Stimulated activated naive CD8-positive, alpha-beta T cell treated with anti-CD3 and anti-CD28 coated beads, Interleukin-15, Interleukin-2, amounts not matched to agents 100 ng/mL and 50 ng/mL, for 24 hours (primary cell): ENCODE measurements around the gene METTL9.
"Not testable (repeated sequence)": the region's sequence is repeated elsewhere in the genome, so short reads cannot be mapped to it uniquely, and the experiment has no call there.

Experiments used
- H3K27ac Mint-ChIP-seq: one replicate; pipeline ENCODE4 v1.8.0; 2021; ENCODE audit warnings: mild to moderate bottlenecking, mixed read lengths
- H3K27me3 Mint-ChIP-seq: one replicate; pipeline ENCODE4 v1.8.0; 2021; ENCODE audit warnings: mixed read lengths
- H3K36me3 Mint-ChIP-seq: one replicate; pipeline ENCODE4 v1.8.0; 2021; ENCODE audit warnings: low read depth, mixed read lengths
- H3K4me1 Mint-ChIP-seq: one replicate; pipeline ENCODE4 v1.8.0; 2021; ENCODE audit warnings: low read depth, mixed read lengths
- H3K4me3 Mint-ChIP-seq: one replicate; pipeline ENCODE4 v1.8.0; 2021; ENCODE audit warnings: mild to moderate bottlenecking, mixed read lengths
- H3K9me3 Mint-ChIP-seq: one replicate; pipeline ENCODE4 v1.8.0; 2021; ENCODE audit warnings: mixed read lengths

METTL9 gene

GRCh38 chr16:21647562-21648164 is 48.3 kb downstream of the METTL9 start:
- Mint-ChIP-seq H3K36me3 (no peaks in the 10 kb centered on the region), H3K9me3 (no peaks in the 10 kb centered on the region), H3K4me1 (peaks cover 68% of the 10 kb centered on the region), H3K27ac (peak overlapping the region; percentile 91), H3K4me3 (peak overlapping the region; percentile 48), H3K27me3 (no peaks in the 10 kb centered on the region)

GRCh38 chr16:21649826-21650406 is 50.5 kb downstream of the METTL9 start:
- H3K27me3 Mint-ChIP-seq, H3K27ac Mint-ChIP-seq, H3K4me3 Mint-ChIP-seq, H3K36me3 Mint-ChIP-seq, H3K9me3 Mint-ChIP-seq: not testable (repeated sequence)
- H3K4me1 Mint-ChIP-seq: peaks cover 71% of the 10 kb centered on the region

- H3K27me3 Mint-ChIP-seq: no peaks in the 10 kb centered on the region
- H3K36me3 Mint-ChIP-seq: peaks cover 7% of the 10 kb centered on the region
- no peak overlapping the region for H3K27ac Mint-ChIP-seq
- H3K4me3 Mint-ChIP-seq: no peak overlapping the region
- H3K9me3 Mint-ChIP-seq: no peaks in the 10 kb centered on the region
- H3K4me1 Mint-ChIP-seq: peaks cover 65% of the 10 kb centered on the region
Observed at GRCh38 chr16:21650521-21650920, 51.1 kb downstream of the METTL9 start.

- H3K27ac Mint-ChIP-seq: no peak overlapping the region
- no peaks in the 10 kb centered on the region for H3K9me3 Mint-ChIP-seq
- peaks cover 17% of the 10 kb centered on the region for H3K36me3 Mint-ChIP-seq
- H3K27me3 Mint-ChIP-seq: no peaks in the 10 kb centered on the region
- peaks cover 60% of the 10 kb centered on the region for H3K4me1 Mint-ChIP-seq
- no peak overlapping the region for H3K4me3 Mint-ChIP-seq
Observed at GRCh38 chr16:21651515-21651914, 52.1 kb downstream of the METTL9 start.

- no peak within 1 kb of the TSS for H3K4me3 Mint-ChIP-seq
- no peak within 1 kb of the TSS for H3K27ac Mint-ChIP-seq
- peaks cover 26% of the 10 kb centered on the region for H3K36me3 Mint-ChIP-seq
- H3K4me1 Mint-ChIP-seq: peaks cover 60% of the 10 kb centered on the region
- no peaks in the 10 kb centered on the region for H3K9me3 Mint-ChIP-seq
- no peaks in the 10 kb centered on the region for H3K27me3 Mint-ChIP-seq
Observed at GRCh38 chr16:21652453-21652852, 53.1 kb downstream of the METTL9 start, which contains the start of gene IGSF6. Gene IGSF6 (minus strand): TSS chr16:21652608. CDS start chr16:21652598, 10 bp downstream.

GRCh38 chr16:21653571-21653970 is 54.2 kb downstream of the METTL9 start:
- H3K36me3 Mint-ChIP-seq: peaks cover 26% of the 10 kb centered on the region
- peaks cover 58% of the 10 kb centered on the region for H3K4me1 Mint-ChIP-seq
- no peak overlapping the region for H3K4me3 Mint-ChIP-seq
- no peaks in the 10 kb centered on the region for H3K9me3 Mint-ChIP-seq
- no peak overlapping the region for H3K27ac Mint-ChIP-seq
- H3K27me3 Mint-ChIP-seq: no peaks in the 10 kb centered on the region

GRCh38 chr16:21654466-21654865 is 55.1 kb downstream of the METTL9 start:
- H3K9me3 Mint-ChIP-seq: no peaks in the 10 kb centered on the region
- no peak overlapping the region for H3K4me3 Mint-ChIP-seq
- H3K36me3 Mint-ChIP-seq: peaks cover 26% of the 10 kb centered on the region
- no peaks in the 10 kb centered on the region for H3K27me3 Mint-ChIP-seq
- H3K4me1 Mint-ChIP-seq: peaks cover 51% of the 10 kb centered on the region
- peak overlapping the region; percentile 22 for H3K27ac Mint-ChIP-seq

GRCh38 chr16:21654881-21655280 is 55.5 kb downstream of the METTL9 start:
- no peaks in the 10 kb centered on the region for H3K9me3 Mint-ChIP-seq
- peaks cover 51% of the 10 kb centered on the region for H3K4me1 Mint-ChIP-seq
- H3K27ac Mint-ChIP-seq: no peak overlapping the region
- no peaks in the 10 kb centered on the region for H3K27me3 Mint-ChIP-seq
- H3K4me3 Mint-ChIP-seq: no peak overlapping the region
- H3K36me3 Mint-ChIP-seq: peaks cover 26% of the 10 kb centered on the region

- peak overlapping the region; percentile 30 for H3K4me3 Mint-ChIP-seq
- H3K36me3 Mint-ChIP-seq: peaks cover 26% of the 10 kb centered on the region
- peaks cover 56% of the 10 kb centered on the region for H3K4me1 Mint-ChIP-seq
- H3K27ac Mint-ChIP-seq: peak overlapping the region; percentile 32
- H3K9me3 Mint-ChIP-seq: no peaks in the 10 kb centered on the region
- no peaks in the 10 kb centered on the region for H3K27me3 Mint-ChIP-seq
Observed at GRCh38 chr16:21656795-21657768, 57.7 kb downstream of the METTL9 start.

GRCh38 chr16:21659124-21659523 is 59.7 kb downstream of the METTL9 start:
- H3K4me1 Mint-ChIP-seq: peaks cover 53% of the 10 kb centered on the region
- no peak overlapping the region for H3K4me3 Mint-ChIP-seq
- H3K9me3 Mint-ChIP-seq: no peaks in the 10 kb centered on the region

GRCh38 chr16:21663889-21664647 is 64.7 kb downstream of the METTL9 start, which contains the start of gene OTOA:
Gene OTOA (plus strand): TSS chr16:21663968. CDS start chr16:21678515, 14,547 bp downstream.
- Mint-ChIP-seq H3K9me3 (no peaks in the 10 kb centered on the region), H3K4me3 (peak within 1 kb of the TSS; percentile 64), H3K27ac (no peak within 1 kb of the TSS), H3K36me3 (no peaks in the 10 kb centered on the region), H3K27me3 (peaks cover 3% of the 10 kb centered on the region), H3K4me1 (peaks cover 25% of the 10 kb centered on the region)

More at GRCh38 chr16:21659124-21659523, 59.7 kb downstream of the METTL9 start:
- H3K27me3 Mint-ChIP-seq: peaks cover 3% of the 10 kb centered on the region
- H3K27ac Mint-ChIP-seq: no peak overlapping the region
- peaks cover 26% of the 10 kb centered on the region for H3K36me3 Mint-ChIP-seq

GRCh38 chr16:21664801-21665492 is 65.6 kb downstream of the METTL9 start:
- Mint-ChIP-seq H3K36me3 (no peaks in the 10 kb centered on the region), H3K9me3 (no peaks in the 10 kb centered on the region), H3K27ac (no peak overlapping the region), H3K4me3 (no peak overlapping the region), H3K4me1 (peaks cover 25% of the 10 kb centered on the region), H3K27me3 (peaks cover 3% of the 10 kb centered on the region)

- Mint-ChIP-seq H3K4me1 (peaks cover 12% of the 10 kb centered on the region), H3K4me3 (no peak overlapping the region), H3K36me3 (no peaks in the 10 kb centered on the region), H3K27me3 (peaks cover 3% of the 10 kb centered on the region), H3K27ac (no peak overlapping the region), H3K9me3 (no peaks in the 10 kb centered on the region)
Observed at GRCh38 chr16:21666772-21667171, 67.4 kb downstream of the METTL9 start.

GRCh38 chr16:21667575-21667974 is 68.2 kb downstream of the METTL9 start:
- H3K4me1 Mint-ChIP-seq: peaks cover 8% of the 10 kb centered on the region
- H3K27ac Mint-ChIP-seq: no peak overlapping the region
- H3K36me3 Mint-ChIP-seq: no peaks in the 10 kb centered on the region
- no peak overlapping the region for H3K4me3 Mint-ChIP-seq
- H3K9me3 Mint-ChIP-seq: no peaks in the 10 kb centered on the region
- H3K27me3 Mint-ChIP-seq: peaks cover 3% of the 10 kb centered on the region
